SK-N-SH (cell line): Measurements from ENCODE around the gene MPPED2. TPM values are rescaled to one million over a fixed set of nuclear protein-coding genes. Genes with fewer than 3 reads are reported as not detected.

Source experiments
- CTCF ChIA-PET: fragments of 300-600, 350-600 bp; formaldehyde crosslinking; extraction: SDS; loops from one replicate; lab custom pipeline; 2021; lab: Yijun Ruan, JAX
- POLR2A ChIA-PET: fragments of 350-600 bp; sonication (Branson Sonifier 250); formaldehyde crosslinking; extraction: SDS; loops from one replicate; lab custom pipeline; 2020; ENCODE audit warnings: antibody characterized with exemption, inconsistent platforms; lab: Yijun Ruan, JAX
- DNase-seq: peaks from one replicate; pipeline ENCODE4 v3.0.0; 2012
- H2AFZ ChIP-seq: fragments of 200-600 bp; sonication (generic); 2 replicates; pipeline ENCODE4 v1.8.1; 2016; ENCODE audit warnings: antibody characterized with exemption, mild to moderate bottlenecking, low read depth
- H3F3A ChIP-seq: fragments of 200-600 bp; sonication (generic); replicated peaks from 2 replicates; pipeline ENCODE3; 2016; ENCODE audit warnings: antibody characterized with exemption, mild to moderate bottlenecking; ENCODE audit not compliant: insufficient read depth
- H3K27ac ChIP-seq, 2 experiments: fragments of 200-500 bp in 1 of 2; fragments of 200-600 bp in 1 of 2; sonication (Bioruptor generic) in 1 of 2; sonication (generic), shearing (Covaris generic) in 1 of 2; 2 replicates each; pipeline versions ENCODE4 v1.5.1 to v1.6.1; 2014 to 2016; ENCODE audit warnings: low read depth in 2 of 2, inconsistent platforms in 1 of 2, low read length in 1 of 2, mild to moderate bottlenecking in 1 of 2, mixed read lengths in 1 of 2
- H3K27me3 ChIP-seq: fragments of 200-600 bp; sonication (generic), shearing (Covaris generic); 2 replicates; pipeline ENCODE4 v1.6.1; 2016; ENCODE audit warnings: mixed run types; ENCODE audit not compliant: insufficient read depth
- H3K36me3 ChIP-seq, 2 experiments: fragments of 200-500 bp in 1 of 2; fragments of 200-600 bp in 1 of 2; sonication (Bioruptor generic) in 1 of 2; sonication (generic) in 1 of 2; replicated peaks in 1 of 2; 2 replicates each; pipeline versions ENCODE3 to v1.5.1; 2014 to 2016; ENCODE audit warnings: low read length in 1 of 2, mild to moderate bottlenecking in 1 of 2; ENCODE audit not compliant: insufficient read depth in 2 of 2, control insufficient read depth in 1 of 2
- H3K4me1 ChIP-seq, 2 experiments: fragments of 200-500 bp in 1 of 2; fragments of 200-600 bp in 1 of 2; sonication (Bioruptor generic) in 1 of 2; sonication (generic), shearing (Covaris generic) in 1 of 2; 2 replicates each; pipeline versions ENCODE4 v1.5.1 to v1.6.1; 2014 to 2016; ENCODE audit warnings: low read depth in 1 of 2, low read length in 1 of 2, mixed run types in 1 of 2; ENCODE audit not compliant: insufficient read depth in 2 of 2, control insufficient read depth in 1 of 2
- H3K4me2 ChIP-seq: fragments of 200-600 bp; sonication (generic), shearing (Covaris generic); 2 replicates; pipeline ENCODE4 v1.6.1; 2017; ENCODE audit warnings: mixed run types
- H3K4me3 ChIP-seq, 2 experiments: fragments of 200-500 bp in 1 of 2; fragments of 200-600 bp in 1 of 2; sonication (Bioruptor generic) in 1 of 2; sonication (generic), shearing (Covaris generic) in 1 of 2; 2 replicates each; pipeline versions ENCODE4 v1.5.1 to v1.8.1; 2014 to 2016; ENCODE audit warnings: low read depth in 2 of 2, inconsistent platforms in 1 of 2, low read length in 1 of 2, mild to moderate bottlenecking in 1 of 2, mixed read lengths in 1 of 2, moderate library complexity in 1 of 2
- H3K79me2 ChIP-seq: fragments of 200-600 bp; sonication (generic); 2 replicates; pipeline ENCODE4 v1.8.1; 2017; ENCODE audit warnings: mild to moderate bottlenecking; ENCODE audit not compliant: insufficient read depth
- H3K9ac ChIP-seq: fragments of 200-600 bp; sonication (generic); 2 replicates; pipeline ENCODE4 v1.6.1; 2017; ENCODE audit warnings: mixed run types
- H3K9me2 ChIP-seq: fragments of 200-600 bp; sonication (generic); 2 replicates; pipeline ENCODE4 v1.6.1; 2017; ENCODE audit warnings: mixed run types
- H3K9me3 ChIP-seq: fragments of 200-600 bp; sonication (generic); 2 replicates; pipeline ENCODE4 v1.6.1; 2017; ENCODE audit warnings: mixed run types, mild to moderate bottlenecking, moderate library complexity
- H4K20me1 ChIP-seq: fragments of 200-600 bp; sonication (generic); 2 replicates; pipeline ENCODE4 v1.6.1; 2017; ENCODE audit warnings: mild to moderate bottlenecking, mixed run types; ENCODE audit not compliant: insufficient read depth
- CHD2 ChIP-seq: fragments of 150-350 bp; IDR thresholded peaks from 2 replicates; pipeline ENCODE4 v1.6.1; 2018; ENCODE audit warnings: low read length; ENCODE audit not compliant: partially characterized antibody
- EP300 ChIP-seq, 2 experiments: IDR thresholded peaks; 2 replicates each; pipeline versions ENCODE4 v1.4.0 to v1.6.1; 2012; ENCODE audit warnings: borderline replicate concordance in 1 of 2, low read depth in 1 of 2, low read length in 1 of 2
- FOSL2 ChIP-seq: IDR thresholded peaks from 2 replicates; pipeline ENCODE4 v1.4.0; 2012; ENCODE audit warnings: low read depth, mild to moderate bottlenecking, moderate library complexity, borderline replicate concordance
- FOXJ3 ChIP-seq: sonication (generic); formaldehyde crosslinking; IDR thresholded peaks from 2 replicates; pipeline ENCODE4 v1.5.1; 2020; ENCODE audit warnings: mild to moderate bottlenecking, missing genetic modification reagents
- FOXM1 ChIP-seq: IDR thresholded peaks from 2 replicates; pipeline ENCODE4 v1.4.0; 2012; ENCODE audit warnings: low read depth, mild to moderate bottlenecking
- GABPA ChIP-seq: IDR thresholded peaks from 2 replicates; pipeline ENCODE4 v1.4.0; 2012; ENCODE audit warnings: low read depth, mild to moderate bottlenecking
- MEF2A ChIP-seq: IDR thresholded peaks from 2 replicates; pipeline ENCODE4 v1.4.0; 2012; ENCODE audit warnings: low read depth, borderline replicate concordance
- MXI1 ChIP-seq: IDR thresholded peaks from 2 replicates; pipeline ENCODE4 v1.6.1; 2012; ENCODE audit warnings: mild to moderate bottlenecking, low read depth, low read length, improper control_type of control experiment
- POLR2AphosphoS5 ChIP-seq: IDR thresholded peaks from 2 replicates; pipeline ENCODE4 v1.6.1; 2012; ENCODE audit warnings: low read depth, low read length
- RAD21 ChIP-seq: IDR thresholded peaks from 2 replicates; pipeline ENCODE4 v1.6.1; 2012; ENCODE audit warnings: mild to moderate bottlenecking, low read length
- RCOR1 ChIP-seq: fragments of 150-350 bp; IDR thresholded peaks from 2 replicates; pipeline ENCODE4 v1.6.1; 2017; ENCODE audit warnings: antibody characterized with exemption, low read length
- RFX5 ChIP-seq: IDR thresholded peaks from 2 replicates; pipeline ENCODE4 v1.6.1; 2012; ENCODE audit warnings: mild to moderate bottlenecking, improper control_type of control experiment, low read length
- RXRA ChIP-seq: IDR thresholded peaks from 2 replicates; pipeline ENCODE4 v1.4.0; 2012; ENCODE audit warnings: low read depth, mild to moderate bottlenecking, borderline replicate concordance
- SIN3A ChIP-seq: IDR thresholded peaks from 2 replicates; pipeline ENCODE4 v1.6.1; 2012; ENCODE audit warnings: low read depth, mild to moderate bottlenecking, low read length, moderate library complexity, borderline replicate concordance
- TCF12 ChIP-seq: IDR thresholded peaks from 2 replicates; pipeline ENCODE4 v1.4.0; 2012
- TEAD4 ChIP-seq: IDR thresholded peaks from 2 replicates; pipeline ENCODE4 v1.4.0; 2012; ENCODE audit warnings: mild to moderate bottlenecking, borderline replicate concordance; ENCODE audit not compliant: insufficient read depth
- YY1 ChIP-seq: IDR thresholded peaks from 2 replicates; pipeline ENCODE4 v1.4.0; 2012; ENCODE audit warnings: low read depth, mild to moderate bottlenecking
- WGBS: methylation state at CpG from one replicate; pipeline ENCODE4 v1.1.6; 2017; ENCODE audit warnings: low lambda C conversion rate; 5-methylcytosine and 5-hydroxymethylcytosine counted together
- polyA plus RNA-seq, 3 experiments: library from polyadenylated mRNA; depleted of rRNA; stranded (reverse); fragments of >200 nt; gene quantifications; 2 replicates each; pipeline ENCODE4 v1.2.3, GENCODE V29; 2012
- TF ChIP-seq, protein P1 (sequence below): IDR thresholded peaks from 2 replicates; pipeline ENCODE4; 2012
- TF ChIP-seq, protein P2 (sequence below): fragments of 150-350 bp; IDR thresholded peaks from 2 replicates; pipeline ENCODE4 v1.6.1; 2016; ENCODE audit warnings: mild to moderate bottlenecking, low read depth, low read length
- TF ChIP-seq, protein P3 (sequence below): IDR thresholded peaks from 2 replicates; pipeline ENCODE4 v1.4.0; 2012; ENCODE audit warnings: low read depth
- TF ChIP-seq, protein P4 (sequence below): fragments of 150-350 bp; IDR thresholded peaks from 2 replicates; pipeline ENCODE4 v1.6.1; 2017; ENCODE audit warnings: antibody characterized with exemption, low read length, low read depth, borderline replicate concordance
- TF ChIP-seq, protein P5 (sequence below): fragments of 200-600 bp; sonication (generic); IDR thresholded peaks from 2 replicates; pipeline ENCODE4 v1.6.1; 2017; ENCODE audit warnings: antibody characterized with exemption, mild to moderate bottlenecking, moderate library complexity

The MPPED2 gene
- polyA plus RNA-seq, 1 of the 3 experiments (the other 2 are of a cell fraction), result 0.05 TPM

DNA sequence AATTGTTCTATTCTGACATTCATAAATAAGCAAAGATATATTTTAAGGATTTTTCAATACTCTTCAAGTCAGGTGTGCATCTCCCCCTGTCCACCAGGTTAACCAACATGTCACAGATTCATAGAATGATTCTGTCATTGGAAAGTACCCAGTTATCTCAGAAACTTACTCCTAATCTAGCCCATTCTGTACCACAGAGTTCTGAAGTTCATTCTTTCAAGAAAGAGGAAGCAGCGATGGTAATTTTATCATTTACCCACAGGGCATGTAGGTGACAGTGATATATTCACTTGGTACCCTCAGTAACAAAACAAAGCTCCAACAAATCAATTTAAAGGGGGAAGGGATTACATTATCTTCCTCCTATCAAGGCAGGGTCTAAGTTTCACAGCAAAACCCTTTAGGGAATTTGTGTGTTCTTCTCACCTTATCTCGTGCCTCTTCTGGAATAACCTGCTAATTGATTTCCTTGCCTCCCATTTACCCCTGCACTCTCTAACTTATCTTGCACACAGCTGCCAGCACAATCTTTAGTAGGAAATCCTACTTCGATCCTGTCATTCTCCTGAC lies 19.0 kb upstream of the MPPED2 start:
- ChIA-PET CTCF (interaction anchor here (1.0 to 1.7 kb wide), 2 partner anchors 10 to 309 kb away, joined by 4 read pairs; no protein-coding TSS in a partner anchor), POLR2A (no interaction called here)
- H3K9me3 ChIP-seq, result no peaks in the 10 kb centered on the region
- no peaks in the 10 kb centered on the region for H3K79me2 ChIP-seq
- no peaks in the 10 kb centered on the region for H3K9me2 ChIP-seq
- DNase-seq, result no peak
- H2AFZ ChIP-seq, result no peak overlapping the region
- H4K20me1 ChIP-seq, result no peaks in the 10 kb centered on the region
- H3K9ac ChIP-seq, result no peak overlapping the region
- peaks cover 0 to 3% of the 10 kb centered on the region in 2 experiments; a peak in 1 of 4 replicates for H3K4me1 ChIP-seq
- H3K36me3 ChIP-seq, result no peaks in the 10 kb centered on the region
- no peak overlapping the region for H3K27ac ChIP-seq
- H3F3A ChIP-seq, result no peaks in the 10 kb centered on the region
- no peak overlapping the region for H3K4me3 ChIP-seq
- H3K27me3 ChIP-seq, result no peaks in the 10 kb centered on the region
- WGBS, result 5% methylated on average over 3 of the region's 3 CpGs
- TF ChIP-seq EP300 (IDR thresholded peaks at IDR 0.05; ENCODE audit: borderline replicate concordance in 1 of 2, low read depth in 1 of 2, low read length in 1 of 2) (no peak), RXRA (no peak), FOXM1 (no peak), TCF12 (no peak), RAD21 (no peak)
- TF ChIP-seq, protein P1, sequence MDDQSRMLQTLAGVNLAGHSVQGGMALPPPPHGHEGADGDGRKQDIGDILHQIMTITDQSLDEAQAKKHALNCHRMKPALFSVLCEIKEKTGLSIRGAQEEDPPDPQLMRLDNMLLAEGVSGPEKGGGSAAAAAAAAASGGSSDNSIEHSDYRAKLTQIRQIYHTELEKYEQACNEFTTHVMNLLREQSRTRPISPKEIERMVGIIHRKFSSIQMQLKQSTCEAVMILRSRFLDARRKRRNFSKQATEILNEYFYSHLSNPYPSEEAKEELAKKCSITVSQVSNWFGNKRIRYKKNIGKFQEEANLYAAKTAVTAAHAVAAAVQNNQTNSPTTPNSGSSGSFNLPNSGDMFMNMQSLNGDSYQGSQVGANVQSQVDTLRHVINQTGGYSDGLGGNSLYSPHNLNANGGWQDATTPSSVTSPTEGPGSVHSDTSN, result no peak
- TF ChIP-seq, protein P2, sequence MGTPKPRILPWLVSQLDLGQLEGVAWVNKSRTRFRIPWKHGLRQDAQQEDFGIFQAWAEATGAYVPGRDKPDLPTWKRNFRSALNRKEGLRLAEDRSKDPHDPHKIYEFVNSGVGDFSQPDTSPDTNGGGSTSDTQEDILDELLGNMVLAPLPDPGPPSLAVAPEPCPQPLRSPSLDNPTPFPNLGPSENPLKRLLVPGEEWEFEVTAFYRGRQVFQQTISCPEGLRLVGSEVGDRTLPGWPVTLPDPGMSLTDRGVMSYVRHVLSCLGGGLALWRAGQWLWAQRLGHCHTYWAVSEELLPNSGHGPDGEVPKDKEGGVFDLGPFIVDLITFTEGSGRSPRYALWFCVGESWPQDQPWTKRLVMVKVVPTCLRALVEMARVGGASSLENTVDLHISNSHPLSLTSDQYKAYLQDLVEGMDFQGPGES, result no peak
- TF ChIP-seq, protein P3, sequence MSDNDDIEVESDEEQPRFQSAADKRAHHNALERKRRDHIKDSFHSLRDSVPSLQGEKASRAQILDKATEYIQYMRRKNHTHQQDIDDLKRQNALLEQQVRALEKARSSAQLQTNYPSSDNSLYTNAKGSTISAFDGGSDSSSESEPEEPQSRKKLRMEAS, result no peak
- TF ChIP-seq, protein P4, sequence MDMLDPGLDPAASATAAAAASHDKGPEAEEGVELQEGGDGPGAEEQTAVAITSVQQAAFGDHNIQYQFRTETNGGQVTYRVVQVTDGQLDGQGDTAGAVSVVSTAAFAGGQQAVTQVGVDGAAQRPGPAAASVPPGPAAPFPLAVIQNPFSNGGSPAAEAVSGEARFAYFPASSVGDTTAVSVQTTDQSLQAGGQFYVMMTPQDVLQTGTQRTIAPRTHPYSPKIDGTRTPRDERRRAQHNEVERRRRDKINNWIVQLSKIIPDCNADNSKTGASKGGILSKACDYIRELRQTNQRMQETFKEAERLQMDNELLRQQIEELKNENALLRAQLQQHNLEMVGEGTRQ, result no peak
- no peak overlapping the region for H3K4me2 ChIP-seq

DNA sequence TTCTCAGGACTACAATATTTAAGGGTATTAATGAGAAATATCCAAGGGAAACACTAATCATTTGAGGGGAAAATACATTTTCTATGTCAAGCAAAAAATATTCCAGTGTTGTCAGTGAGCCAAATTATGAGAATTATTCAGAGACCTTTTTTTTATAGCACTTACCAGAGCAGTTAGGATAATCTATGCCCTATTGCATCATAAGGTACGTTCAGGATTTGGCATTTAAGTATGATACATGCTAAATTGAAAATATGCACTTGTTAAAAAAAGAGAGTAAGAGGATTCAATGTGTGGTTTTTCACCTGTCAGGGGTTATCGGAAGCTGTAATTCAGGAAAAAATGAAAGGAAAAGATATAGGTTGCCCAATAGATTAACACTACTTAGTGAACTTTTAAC lies 17.2 kb upstream of the MPPED2 start:
- Histone ChIP-seq H3F3A (no peaks in the 10 kb centered on the region), H3K9ac (no peak overlapping the region), H3K9me3 (no peaks in the 10 kb centered on the region), H3K79me2 (no peaks in the 10 kb centered on the region), H3K4me2 (no peak overlapping the region), H3K27me3 (no peaks in the 10 kb centered on the region), H3K9me2 (no peaks in the 10 kb centered on the region), H4K20me1 (no peaks in the 10 kb centered on the region), H3K4me3 (no peak overlapping the region), H3K4me1 (peaks cover 0 to 3% of the 10 kb centered on the region in 2 experiments; a peak in 1 of 4 replicates), H2AFZ (no peak overlapping the region; the same call in 1 of the 2 replicates), H3K27ac (no peak overlapping the region), H3K36me3 (no peaks in the 10 kb centered on the region)
- 41% methylated on average over 2 of the region's 2 CpGs for WGBS
- TF ChIP-seq FOSL2, result no peak
- TF ChIP-seq, protein P1, result no peak
- TF ChIP-seq POLR2AphosphoS5, result no peak
- no peak for TF ChIP-seq RCOR1
- TF ChIP-seq YY1, result no peak
- no peak for TF ChIP-seq GABPA
- TF ChIP-seq MEF2A, result no peak
- no peak for TF ChIP-seq CHD2
- no peak for TF ChIP-seq TEAD4
- no peak for TF ChIP-seq FOXJ3 (CRISPR knock-in tag)
- TF ChIP-seq TCF12, result no peak
- TF ChIP-seq RXRA, result no peak
- no peak for TF ChIP-seq MXI1
- TF ChIP-seq, protein P5, sequence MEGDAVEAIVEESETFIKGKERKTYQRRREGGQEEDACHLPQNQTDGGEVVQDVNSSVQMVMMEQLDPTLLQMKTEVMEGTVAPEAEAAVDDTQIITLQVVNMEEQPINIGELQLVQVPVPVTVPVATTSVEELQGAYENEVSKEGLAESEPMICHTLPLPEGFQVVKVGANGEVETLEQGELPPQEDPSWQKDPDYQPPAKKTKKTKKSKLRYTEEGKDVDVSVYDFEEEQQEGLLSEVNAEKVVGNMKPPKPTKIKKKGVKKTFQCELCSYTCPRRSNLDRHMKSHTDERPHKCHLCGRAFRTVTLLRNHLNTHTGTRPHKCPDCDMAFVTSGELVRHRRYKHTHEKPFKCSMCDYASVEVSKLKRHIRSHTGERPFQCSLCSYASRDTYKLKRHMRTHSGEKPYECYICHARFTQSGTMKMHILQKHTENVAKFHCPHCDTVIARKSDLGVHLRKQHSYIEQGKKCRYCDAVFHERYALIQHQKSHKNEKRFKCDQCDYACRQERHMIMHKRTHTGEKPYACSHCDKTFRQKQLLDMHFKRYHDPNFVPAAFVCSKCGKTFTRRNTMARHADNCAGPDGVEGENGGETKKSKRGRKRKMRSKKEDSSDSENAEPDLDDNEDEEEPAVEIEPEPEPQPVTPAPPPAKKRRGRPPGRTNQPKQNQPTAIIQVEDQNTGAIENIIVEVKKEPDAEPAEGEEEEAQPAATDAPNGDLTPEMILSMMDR, result no peak
- TF ChIP-seq SIN3A, result no peak
- no peak for TF ChIP-seq RFX5
- POLR2A ChIA-PET, result no interaction called here
- CTCF ChIA-PET, result interaction anchor here (0.6 to 1.3 kb wide), 4 partner anchors 13 to 376 kb away, joined by 3 read pairs; partner anchors contain the start of gene MPPED2
- DNase-seq, result no peak
